Epithelial cell of esophagus (primary cell): ENCODE measurements around the gene BAD.
A peak's percentile ranks its signal among the peaks of the same experiment; 100 is the strongest.

Experiments used
- DNase-seq: peaks from one replicate; pipeline ENCODE4 v3.0.0; 2010; ENCODE audit warnings: low read depth
- H3K4me3 ChIP-seq: 2 replicates; pipeline ENCODE4 v1.5.1; 2011; ENCODE audit warnings: mild to moderate bottlenecking, low read length, control low read depth
- CTCF ChIP-seq: IDR thresholded peaks from 2 replicates; pipeline ENCODE4 v1.5.1; 2011; ENCODE audit warnings: low read depth, mild to moderate bottlenecking, low read length, control low read depth, inconsistent platforms; ENCODE audit not compliant: insufficient read depth; ENCODE audit errors: missing control alignments

The BAD gene

GRCh38 chr11:64284048-64284961 is at the start of gene BAD:
Gene BAD, minus strand, starts transcription at chr11:64284665. Its CDS starts 297 bp downstream, at chr11:64284368.
- TF ChIP-seq CTCF = no peak
- DNase-seq = peak; percentile 95
- peak within 1 kb of the TSS; percentile 70 for H3K4me3 ChIP-seq

DNA sequence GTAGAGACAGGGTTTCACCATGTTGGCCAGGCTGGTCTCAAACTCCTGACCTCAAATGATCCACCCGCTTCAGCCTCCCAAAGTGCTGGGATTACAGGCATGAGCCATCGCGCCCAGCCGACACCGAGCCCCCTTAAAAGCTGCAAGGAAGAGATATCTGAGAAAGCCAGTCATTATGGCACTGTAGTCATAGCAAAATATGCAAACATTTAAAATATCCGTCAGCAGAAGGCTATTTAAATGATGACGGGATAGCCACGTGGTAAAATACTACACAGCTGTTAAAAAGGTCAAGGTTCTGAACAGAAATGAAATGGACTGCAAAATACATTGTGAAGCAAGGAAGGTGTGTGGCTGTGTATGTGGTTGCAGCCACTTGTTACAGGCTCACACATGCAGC is 49.1 kb upstream of the BAD start:
- DNase-seq = no peak
- no peak overlapping the region for H3K4me3 ChIP-seq
- TF ChIP-seq CTCF = no peak

DNA sequence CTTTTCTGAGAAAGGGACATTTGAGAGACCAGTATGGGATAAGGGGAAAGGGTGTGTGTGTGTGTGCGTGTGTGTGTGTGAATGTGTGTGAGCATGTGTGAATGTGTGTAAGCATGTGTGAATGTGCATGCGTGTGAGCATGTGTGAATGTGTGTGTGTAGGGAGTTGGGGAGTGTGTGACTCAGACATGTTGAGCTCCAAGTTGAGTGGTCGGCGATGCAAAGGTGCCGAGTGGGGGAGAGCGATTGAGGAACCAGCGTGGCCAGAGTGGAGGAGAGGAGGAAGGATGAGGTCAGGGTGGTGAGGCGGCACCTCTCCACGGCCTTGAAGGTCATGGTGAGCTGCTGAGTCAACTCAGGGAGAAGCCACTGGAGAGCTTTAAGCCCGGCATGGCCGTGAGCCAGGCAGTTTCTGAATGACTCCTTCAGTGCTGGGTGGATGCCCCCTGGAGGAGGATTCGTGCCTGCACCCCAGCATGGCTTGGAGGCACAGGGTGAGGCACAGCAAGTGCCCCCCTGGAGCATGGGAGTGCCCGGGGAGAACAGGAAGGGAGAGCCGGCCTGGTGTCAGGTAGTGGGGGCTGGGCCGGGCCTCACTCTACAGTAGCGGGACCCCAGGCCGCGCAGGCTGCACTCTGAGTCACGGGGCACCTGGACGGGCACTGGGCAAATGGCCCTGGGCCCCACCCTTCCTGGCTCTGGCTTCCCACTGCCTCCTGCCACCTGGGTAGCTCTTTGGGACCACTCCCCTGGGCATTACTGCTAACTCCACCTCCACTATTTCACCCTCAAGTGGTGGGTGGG is 47.3 kb upstream of the BAD start:
- peak; percentile 81 for TF ChIP-seq CTCF
- DNase-seq = peak; percentile 93
- no peak overlapping the region for H3K4me3 ChIP-seq

- TF ChIP-seq CTCF = no peak
- DNase-seq = no peak
- no peak overlapping the region for H3K4me3 ChIP-seq
Measured at GRCh38 chr11:64330888-64331287, 46.4 kb upstream of the BAD start.

GRCh38 chr11:64327993-64328392 is 43.5 kb upstream of the BAD start:
- no peak overlapping the region for H3K4me3 ChIP-seq
- no peak for TF ChIP-seq CTCF
- no peak for DNase-seq

- H3K4me3 ChIP-seq = no peak overlapping the region
- no peak for DNase-seq
- TF ChIP-seq CTCF = no peak
Measured at GRCh38 chr11:64327375-64327774, 42.9 kb upstream of the BAD start.
